Posterior cingulate gyrus (tissue), 11 donors: Measurements from ENCODE around the gene MAML2.
A peak's percentile ranks its signal among the peaks of the same experiment; 100 is the strongest.

Source experiments
- DNase-seq, 10 donors: peaks; one replicate each; pipeline versions ENCODE4 v3.0.0 to v3.0.0-alpha.2; 2020 to 2021; ENCODE audit warnings: mixed read lengths in 3 of 10
- intact Hi-C: fragments of 100-400 bp; cut with DNase I; formaldehyde crosslinking; loops from one replicate; pipeline ENCODE4 v1.15.1; 2023

Gene MAML2

DNA sequence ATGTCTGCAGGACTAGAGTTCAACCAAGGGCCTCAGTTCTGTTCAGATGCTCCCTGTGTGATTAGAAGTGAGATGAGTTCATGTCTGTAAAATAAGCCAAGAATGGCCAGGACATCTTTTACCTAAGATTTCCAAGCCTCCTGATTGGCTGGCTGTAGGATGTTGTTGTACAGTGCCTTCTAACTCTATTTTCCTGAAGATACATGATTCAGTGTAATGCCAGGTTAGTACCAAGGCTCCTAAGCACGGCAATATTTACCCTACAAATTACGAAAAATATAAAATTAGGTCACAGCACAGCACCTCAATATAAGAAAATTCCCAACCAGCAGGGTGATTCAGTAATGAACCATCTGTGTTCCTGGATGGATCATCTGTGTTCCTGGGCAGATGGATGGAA lies 279.1 kb downstream of the MAML2 start:
- intact Hi-C loops: no loop called here

DNA sequence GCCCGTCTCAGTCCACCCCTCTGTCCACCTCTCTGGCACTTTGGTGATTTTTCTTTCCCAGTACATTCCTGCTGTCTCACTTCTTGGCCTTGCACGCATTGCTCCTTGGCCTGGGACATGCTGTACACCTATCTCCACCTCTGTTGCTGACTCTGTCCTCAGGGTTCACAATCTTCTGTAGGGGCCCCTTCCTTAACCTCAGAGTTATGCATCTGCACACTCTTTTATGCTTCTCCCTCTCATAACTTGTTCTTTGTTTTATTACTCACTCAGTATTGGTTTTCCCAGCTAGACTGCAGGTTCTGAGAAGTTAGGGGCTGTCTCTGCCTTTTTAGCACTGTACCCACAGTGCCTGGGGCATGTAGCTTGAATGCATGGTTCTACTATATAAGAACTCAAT lies 279.9 kb downstream of the MAML2 start:
- intact Hi-C loops: no loop called here
- DNase-seq: no peak

More for the DNA sequence above, 279.1 kb downstream of the MAML2 start:
- no peak for DNase-seq

DNA sequence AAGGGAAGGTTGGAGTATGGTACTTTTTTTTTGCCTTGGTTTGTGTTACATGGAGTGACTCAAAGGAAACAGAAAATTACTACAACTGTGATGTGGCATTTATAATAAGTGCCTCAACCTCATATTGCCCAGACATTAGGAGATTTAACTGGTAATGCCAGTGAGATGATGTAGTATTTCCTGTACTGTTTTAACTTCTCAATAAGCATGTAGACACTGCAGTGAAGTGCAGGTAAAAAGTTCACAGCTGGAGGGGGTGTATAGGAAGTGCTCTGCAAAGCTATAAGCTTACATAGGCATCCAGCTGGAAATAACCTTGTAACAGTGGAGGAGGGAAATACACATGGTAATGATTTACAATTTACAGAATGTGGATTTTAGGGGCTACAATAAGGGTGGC lies 280.9 kb downstream of the MAML2 start:
- intact Hi-C loops: no loop called here
- DNase-seq: no peak

DNA sequence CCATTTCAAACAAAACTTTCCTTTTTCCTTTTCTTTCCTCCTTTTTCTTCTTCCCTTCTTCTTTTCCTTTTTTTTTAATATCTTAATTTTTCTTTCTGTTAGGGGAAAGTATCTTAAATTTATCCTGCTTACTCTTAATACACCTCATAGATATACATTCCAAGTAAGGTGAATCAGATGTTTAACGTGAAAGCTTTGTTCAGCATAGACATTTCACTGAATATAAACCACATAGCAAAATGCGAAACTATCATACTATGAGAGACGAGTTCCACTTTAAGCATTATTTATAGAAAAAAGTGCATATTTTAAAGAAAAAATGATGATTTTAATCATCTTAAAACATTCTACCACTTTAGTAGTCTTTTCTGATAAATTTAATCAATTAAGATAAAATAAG lies 281.3 kb downstream of the MAML2 start:
- DNase-seq: no peak
- intact Hi-C loops: no loop called here

DNA sequence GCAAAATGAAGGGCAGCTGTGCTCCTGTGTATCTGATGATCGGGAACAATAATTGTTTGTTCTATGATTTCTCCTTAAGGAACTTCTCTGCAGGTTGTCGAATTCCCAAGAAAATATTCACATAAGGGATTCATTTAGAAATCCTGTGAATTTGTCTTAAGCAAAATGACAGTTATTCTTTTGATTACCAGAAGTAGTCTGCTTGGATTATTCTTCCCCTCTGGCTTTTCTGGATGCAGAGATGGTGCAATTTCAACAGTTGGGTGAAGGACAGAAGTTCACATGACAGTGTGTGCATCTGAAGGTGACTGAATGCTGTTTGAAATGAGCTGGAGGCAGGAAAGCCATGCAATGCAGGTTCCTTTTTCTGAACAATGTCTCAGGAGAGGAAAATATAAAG lies 281.9 kb downstream of the MAML2 start:
- no peak for DNase-seq
- intact Hi-C loops: no loop called here

DNA sequence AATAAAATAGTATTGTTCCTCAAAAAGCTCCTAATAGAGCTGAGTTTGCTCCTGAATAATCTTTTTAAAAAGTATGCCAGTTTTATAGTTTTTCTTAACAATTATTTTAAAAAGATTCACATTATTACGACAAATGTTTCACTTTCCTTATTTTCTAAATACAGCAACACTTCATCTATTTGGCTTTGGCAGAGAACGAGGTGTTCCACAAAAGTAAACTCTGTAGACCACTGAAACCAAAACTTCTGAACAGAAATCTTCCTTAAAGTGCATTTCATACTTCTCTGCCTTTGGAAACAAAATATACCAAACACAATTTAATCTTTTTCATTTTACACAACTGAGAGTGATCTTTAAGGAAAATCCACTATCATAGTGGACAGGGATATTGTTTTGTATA lies 285.5 kb downstream of the MAML2 start:
- intact Hi-C loops: no loop called here
- no peak for DNase-seq

DNA sequence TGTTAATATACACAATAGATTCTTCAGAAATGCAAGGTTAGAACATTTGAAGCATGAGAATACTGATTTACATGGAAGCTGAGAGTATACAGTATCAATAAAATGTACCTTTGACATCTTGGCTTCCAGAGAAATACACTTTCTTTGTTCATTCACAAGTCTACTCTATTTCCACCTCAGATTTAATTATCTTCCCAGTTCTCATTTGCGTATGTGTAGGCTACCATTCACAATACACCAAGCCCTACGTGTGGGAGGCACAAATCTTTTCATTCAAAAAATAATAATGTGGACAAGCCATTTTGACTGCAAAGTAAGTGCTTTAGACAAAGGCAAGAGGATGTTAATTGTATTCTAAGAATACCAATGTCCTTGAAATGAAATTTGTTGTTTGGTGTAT lies 286.4 kb downstream of the MAML2 start:
- intact Hi-C loops: no loop called here
- no peak for DNase-seq

DNA sequence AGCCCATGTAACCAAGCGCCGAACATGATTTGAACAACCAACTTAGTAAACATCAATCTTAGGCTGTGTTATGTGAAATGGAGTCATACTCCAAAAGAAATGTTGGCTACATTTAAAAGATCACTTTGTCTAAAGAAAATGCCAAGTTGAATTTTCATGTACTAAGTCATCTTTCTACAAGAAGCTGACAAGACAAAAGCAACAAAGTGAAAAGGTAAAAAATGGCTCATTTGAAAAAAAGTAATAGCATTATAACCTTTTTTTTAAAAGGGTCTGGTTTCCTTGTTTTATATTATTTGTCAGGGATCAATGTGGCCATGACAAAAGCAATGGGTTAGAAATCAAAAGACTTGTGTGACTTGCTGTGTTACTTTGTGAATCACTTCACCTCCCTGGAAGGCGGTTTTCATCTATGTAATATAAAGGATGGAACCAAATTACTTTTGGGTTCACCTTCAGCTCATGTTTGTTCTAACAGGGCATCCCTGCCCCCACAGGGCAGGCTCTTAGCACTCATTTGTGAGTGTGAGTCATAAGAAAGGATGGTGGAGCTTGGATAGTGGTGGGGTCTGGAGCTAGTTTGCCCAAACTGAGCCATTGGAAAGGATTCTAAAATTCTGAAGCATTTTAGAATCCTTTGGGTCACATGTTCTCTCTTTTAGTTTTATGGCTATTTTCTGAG lies 287.1 kb downstream of the MAML2 start:
- DNase-seq: no peak
- intact Hi-C loops: no loop called here

DNA sequence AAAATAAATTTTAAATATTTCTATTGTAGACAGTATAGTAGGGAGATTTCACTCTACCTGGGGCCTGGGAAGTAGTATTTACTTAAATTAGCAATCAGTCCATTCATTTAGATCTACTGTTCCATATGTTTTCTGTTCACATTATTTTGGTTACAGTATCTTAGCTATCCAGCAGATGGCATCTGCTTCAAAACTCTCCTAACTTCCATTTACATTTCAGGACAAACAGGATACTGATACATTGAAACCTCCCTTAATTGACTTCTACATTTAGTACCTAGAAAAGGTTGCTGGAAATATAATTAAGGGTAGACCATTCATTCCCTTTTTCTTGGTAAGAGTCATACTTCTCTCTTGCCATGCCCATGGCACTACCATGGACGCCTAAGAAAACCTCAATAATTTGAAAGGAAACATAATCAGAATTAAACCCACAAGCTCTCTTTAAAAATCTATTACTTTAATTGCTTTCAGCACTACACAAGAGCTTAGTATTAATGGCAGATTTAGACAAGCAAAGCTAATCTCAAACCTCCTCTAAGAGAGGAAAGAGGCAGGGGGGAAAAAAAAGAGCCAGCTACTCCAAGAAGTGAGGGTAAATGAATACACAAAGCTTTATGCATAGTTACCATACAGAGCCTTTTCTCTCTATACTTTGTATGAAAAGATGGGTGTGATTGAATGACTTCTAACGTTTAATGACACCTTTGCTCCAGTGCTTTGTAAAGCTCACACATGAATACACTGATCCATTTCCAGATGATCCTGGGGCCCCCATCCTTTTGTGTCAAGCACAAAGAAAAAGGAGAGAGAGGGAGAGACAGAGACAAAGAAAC lies 287.9 kb downstream of the MAML2 start:
- intact Hi-C loops: loop anchor here (1.0 kb wide), 1 partner anchor 288 kb away; the partner anchor contains the start of gene MAML2
- no peak for DNase-seq

DNA sequence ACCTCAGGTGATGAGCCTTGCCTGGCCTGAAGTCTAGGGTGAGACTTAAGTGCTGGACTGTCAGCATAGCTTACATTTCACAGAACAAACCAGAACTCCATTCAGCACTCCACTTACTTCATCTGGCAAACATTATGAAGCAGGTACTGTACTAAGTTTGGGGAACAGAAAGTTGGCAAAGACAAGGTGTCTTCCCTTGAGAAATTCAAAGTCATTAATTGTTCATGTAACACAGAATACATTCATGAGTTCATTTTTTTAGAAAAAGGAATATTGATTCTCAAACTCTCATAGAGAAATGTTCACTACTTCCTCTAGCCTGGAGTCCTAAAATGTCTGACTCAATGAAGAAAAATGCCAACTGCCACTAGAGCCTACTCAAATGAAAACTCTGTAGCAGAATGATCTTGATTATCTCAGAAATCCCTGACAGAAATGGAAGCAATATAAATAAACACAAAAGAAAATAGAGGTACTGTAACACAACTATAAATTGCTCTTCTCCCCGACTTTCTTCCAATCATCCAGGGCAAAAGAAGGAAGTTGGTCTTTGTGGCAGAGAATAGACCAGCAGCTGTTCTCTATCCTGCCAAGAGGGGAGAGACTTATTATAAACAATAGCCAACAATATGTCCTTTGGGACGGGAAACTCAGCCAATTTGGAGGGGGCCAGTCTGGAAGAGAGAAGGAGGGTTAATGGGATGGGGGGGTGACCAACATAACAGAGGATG lies 289.9 kb downstream of the MAML2 start:
- DNase-seq: no peak
- intact Hi-C loops: no loop called here

DNA sequence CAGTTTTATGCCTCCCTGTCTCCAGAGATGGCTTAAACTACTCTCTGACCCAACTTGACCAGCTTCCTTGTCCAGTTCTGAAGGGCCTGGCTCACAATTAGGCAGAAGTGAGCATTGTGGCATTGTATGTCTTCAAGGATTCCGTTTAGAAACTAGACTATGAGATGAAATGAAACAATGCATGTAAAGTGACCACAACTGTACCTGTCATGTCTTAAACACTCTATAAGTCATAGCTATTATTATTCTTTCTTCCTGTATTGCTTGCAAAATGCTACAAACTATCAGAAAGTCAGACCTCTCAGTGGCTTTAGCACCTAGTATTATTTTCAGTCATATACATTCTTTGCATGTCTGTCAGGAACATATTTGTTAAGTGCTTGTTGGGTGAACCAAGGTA lies 291.2 kb downstream of the MAML2 start:
- DNase-seq: no peak
- intact Hi-C loops: no loop called here

DNA sequence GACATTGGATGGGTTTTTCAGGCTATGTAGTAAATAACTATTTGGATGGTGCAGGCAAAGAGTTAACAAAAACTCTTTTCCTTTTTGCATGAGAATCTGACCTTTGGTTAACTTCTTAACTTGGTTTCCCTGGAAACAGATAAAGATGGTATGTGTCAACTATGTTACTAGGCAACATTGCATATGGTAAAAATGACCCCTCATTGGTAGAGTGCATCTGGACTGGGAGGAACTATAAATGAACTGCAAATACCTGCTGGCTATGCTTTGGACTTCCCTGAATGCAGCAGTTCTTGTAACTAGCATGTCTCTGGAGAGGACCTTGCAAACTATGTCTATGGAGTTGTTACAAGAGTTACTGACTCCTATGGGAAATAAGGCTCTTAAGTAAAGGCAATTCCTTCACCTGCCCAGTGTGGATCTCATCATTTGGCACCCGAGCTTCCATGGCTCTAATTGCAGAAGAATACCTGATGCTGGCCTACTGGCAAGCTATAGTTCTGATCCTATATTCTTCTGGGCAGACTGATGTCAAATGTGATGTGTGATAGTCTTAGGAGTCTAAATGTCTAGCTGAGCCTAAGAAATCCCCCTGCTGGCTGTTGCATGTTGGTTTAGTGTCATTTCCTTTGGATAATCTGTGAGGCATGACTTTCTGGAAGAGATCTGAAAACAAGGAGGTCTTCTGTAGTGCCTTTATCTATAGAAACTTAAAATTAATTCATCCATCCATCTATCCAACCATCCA lies 292.4 kb downstream of the MAML2 start:
- no peak for DNase-seq
- intact Hi-C loops: no loop called here

DNA sequence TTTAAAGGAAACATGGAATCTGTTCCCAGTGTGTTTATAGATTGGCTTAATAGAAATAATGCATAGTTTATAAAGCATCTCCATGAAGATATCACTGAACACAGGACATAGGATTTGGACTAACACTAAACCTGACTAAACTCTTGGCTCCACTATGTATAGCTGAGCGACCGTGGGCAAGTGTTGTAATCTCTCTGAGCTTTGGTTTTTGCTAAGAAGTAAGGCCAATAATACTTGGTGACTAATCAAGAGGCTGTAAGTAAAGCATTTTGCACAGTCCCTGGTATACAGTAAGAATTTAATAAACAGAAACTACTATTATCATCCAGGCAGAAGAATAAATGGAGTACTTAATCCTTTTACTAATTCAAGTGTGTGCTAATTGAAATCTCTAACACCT lies 293.6 kb downstream of the MAML2 start:
- DNase-seq: no peak
- intact Hi-C loops: no loop called here

DNA sequence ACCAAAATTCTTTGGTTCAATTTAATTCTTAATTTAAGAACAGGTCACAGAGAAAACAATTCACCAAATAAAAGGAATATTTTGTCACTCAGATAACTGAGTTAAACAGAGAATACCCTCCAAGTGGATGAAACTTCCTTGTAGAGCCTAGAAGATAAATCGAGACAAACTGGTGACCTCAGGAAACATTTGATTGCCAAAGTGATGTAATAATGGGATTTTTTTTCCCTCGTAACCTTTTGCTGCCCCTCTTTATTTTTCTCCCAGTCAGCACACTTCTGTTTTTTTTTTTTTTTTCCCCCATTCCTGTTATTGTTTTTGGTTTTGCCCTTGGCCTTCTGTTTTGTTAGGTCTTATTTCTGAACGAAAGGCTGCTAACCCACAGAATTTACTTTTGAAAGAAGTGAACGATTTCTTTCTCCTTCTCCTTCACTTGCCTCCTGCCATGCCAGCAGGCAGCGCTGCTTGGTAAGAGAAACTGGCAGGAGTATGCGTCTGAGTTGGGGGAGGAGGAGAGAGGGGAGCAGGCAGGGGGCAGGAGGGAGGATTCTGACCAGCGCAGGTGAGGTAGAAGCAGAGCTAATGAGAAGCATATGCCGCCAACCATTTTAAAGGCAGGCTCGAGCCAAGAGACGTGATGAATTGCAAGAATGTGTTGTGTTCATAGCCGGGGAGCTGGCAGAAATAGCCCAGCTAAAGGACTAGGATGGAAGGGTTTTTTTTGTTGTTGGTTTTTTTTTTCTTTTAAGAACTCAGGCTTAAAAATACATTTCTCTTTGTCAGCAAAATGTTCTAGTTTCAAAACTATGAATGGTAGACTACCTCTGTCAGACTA lies 297.2 kb downstream of the MAML2 start:
- intact Hi-C loops: no loop called here
- peak in 8 of 10 donors; percentile 13 to 91 (median 34) for DNase-seq

DNA sequence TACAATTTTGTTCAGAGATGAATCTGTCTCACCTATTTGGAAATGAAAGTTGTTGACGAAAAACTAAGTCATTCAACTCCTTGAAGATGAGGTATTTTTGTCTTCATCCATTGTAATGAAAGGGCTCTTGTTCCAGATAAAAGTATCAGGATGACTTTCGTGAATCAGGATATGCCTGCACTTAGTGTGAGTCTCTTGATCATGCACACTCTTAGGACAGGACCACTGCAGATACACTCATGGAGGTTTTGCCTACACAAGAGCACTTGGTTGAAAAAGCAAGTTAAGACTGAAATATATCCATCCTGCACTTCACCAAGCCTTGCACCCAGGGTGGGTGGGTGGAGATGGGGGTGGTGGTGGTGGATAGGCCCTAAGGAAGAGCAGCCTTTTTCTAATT lies 298.2 kb downstream of the MAML2 start:
- intact Hi-C loops: no loop called here
- no peak for DNase-seq

DNA sequence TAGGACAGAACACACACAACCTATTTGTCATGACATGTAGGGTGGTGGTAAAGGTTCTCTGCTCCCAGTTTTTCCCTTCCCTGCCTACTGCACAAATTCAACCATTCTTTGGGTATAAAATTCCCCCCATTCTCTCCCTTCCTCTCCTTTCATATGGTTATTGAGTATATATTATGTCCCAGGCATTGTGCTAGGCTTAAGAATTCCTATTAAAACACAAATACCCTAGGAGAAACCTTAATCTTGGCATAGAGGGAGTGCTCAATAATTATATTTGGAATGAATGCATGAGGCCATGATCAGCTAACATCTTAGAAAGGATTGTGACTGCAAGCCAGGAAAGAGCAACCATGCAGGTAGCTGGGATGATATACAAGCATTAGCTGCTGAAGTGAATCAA lies 298.7 kb downstream of the MAML2 start:
- DNase-seq: no peak
- intact Hi-C loops: no loop called here

DNA sequence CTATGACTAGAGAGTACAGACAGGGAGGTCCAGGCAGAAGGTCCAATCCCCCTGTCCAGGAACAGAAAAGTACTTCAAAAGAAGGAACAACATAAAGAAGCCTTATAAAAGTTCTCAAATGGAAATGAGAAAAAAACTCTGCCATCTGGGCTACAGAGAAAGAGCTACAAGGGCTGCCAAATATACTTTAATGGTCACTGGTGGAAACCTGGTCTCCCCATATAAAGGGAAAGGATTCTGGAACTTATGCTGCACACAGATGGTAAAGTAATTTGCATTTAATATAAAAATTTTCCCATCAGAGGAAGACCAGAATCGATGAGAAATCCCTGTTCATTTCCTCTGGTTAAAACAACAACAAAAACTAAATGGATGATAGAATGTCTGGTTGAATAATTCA lies 299.7 kb downstream of the MAML2 start:
- no peak for DNase-seq
- intact Hi-C loops: no loop called here

DNA sequence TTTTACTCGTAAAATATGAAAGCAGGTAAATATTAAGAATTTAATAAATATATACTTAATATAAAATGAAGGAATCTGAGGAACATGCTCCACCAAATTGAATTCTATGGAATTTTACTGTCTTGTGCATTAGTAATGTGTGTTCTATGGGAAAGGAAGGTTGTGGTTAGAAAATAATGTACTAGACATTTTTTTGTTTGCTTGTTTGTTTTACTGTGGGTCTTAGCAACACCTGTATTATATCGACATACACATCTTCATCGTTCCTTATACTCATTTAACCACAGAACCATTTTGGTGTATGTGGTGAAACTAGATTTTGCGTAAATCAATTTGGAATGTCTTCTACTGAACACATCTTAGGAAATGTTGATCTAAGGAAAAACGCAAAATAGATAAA lies 304.9 kb downstream of the MAML2 start:
- intact Hi-C loops: no loop called here
- no peak for DNase-seq

DNA sequence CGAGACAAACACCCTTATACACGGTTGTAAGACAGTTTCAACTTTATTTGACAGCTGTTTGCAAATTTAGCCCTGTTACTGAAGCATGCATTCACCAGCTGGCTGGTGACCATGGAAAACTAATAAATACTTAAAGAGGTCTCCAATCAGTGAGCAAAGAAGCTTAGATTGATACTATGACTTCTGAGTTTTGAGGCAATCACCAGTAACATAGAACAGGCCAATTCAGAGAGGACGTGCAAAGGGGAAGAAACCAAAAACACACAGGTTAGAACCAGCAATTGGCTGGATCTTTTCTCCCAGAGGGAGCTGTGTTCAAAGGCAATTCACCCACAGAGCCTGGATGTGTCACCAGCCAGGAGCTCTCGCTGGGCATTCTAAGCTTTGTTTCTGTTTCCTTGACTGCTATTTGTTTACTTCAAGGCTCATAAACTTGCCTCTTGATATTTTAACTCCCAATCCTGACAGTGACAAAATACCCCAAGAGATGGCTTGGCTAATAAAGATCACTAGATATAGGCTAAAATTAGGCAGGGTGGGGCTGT lies 305.5 kb downstream of the MAML2 start:
- DNase-seq: no peak
- intact Hi-C loops: no loop called here

DNA sequence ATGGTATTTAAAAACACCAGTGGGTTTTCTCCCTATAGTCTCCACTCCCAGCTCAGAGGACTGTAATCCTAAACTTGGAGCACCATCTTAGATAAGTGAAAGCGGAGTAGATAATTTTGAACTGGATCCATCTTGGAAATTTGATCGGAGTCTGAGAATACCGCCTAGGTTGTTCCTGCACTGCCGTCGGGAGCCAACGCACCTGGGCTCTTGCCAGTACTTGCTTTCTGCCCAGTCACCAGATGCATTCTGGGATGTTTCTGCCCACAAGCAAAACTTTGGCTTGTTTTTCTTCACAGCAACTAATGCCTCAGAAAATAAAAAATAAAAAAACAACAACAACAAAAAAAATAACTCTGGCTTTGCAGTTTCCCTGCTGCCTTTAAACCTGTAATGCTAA lies 306.1 kb downstream of the MAML2 start:
- DNase-seq: peak in 2 of 10 donors; percentile 26 to 72
- intact Hi-C loops: no loop called here
